H9 (cell line): ENCODE measurements around the gene HS3ST2. TPM values are rescaled to one million over a fixed set of nuclear protein-coding genes. Genes with fewer than 3 reads are reported as not detected.

Experiments
- DNase-seq: peaks from one replicate; pipeline ENCODE4 v3.0.0-alpha.2; 2017
- H2AFZ ChIP-seq: one replicate; pipeline ENCODE4 v1.6.1; 2013; ENCODE audit warnings: mild to moderate bottlenecking, low read length, control low read depth, moderate library complexity
- H2AK5ac ChIP-seq: 2 replicates; pipeline ENCODE4 v1.6.1; 2013; ENCODE audit warnings: low read length, control low read depth, mixed read lengths; ENCODE audit not compliant: insufficient read length
- H2BK120ac ChIP-seq: one replicate; pipeline ENCODE4 v1.6.1; 2013; ENCODE audit warnings: low read depth, mild to moderate bottlenecking, low read length, control low read depth, inconsistent platforms; ENCODE audit not compliant: poor library complexity, severe bottlenecking
- H2BK12ac ChIP-seq: 2 replicates; pipeline ENCODE4 v1.6.1; 2013; ENCODE audit warnings: low read length, control low read depth, mixed read lengths, low read depth; ENCODE audit not compliant: insufficient read length
- H2BK15ac ChIP-seq: 2 replicates; pipeline ENCODE4 v1.6.1; 2013; ENCODE audit warnings: low read depth, low read length, control low read depth
- H2BK20ac ChIP-seq: one replicate; pipeline ENCODE4 v1.6.1; 2013; ENCODE audit warnings: low read depth, mild to moderate bottlenecking, low read length, control low read depth, inconsistent platforms; ENCODE audit not compliant: poor library complexity, severe bottlenecking
- H2BK5ac ChIP-seq: 2 replicates; pipeline ENCODE4 v1.6.1; 2013; ENCODE audit warnings: low read length, control low read depth, mixed read lengths; ENCODE audit not compliant: insufficient read length
- H3K14ac ChIP-seq: 2 replicates; pipeline ENCODE4 v1.6.1; 2013; ENCODE audit warnings: low read length, control low read depth; ENCODE audit not compliant: insufficient read depth
- H3K18ac ChIP-seq: 2 replicates; pipeline ENCODE4 v1.6.1; 2013; ENCODE audit warnings: low read depth, mild to moderate bottlenecking, mixed read lengths, low read length, control low read depth; ENCODE audit not compliant: insufficient read length
- H3K23ac ChIP-seq: 2 replicates; pipeline ENCODE4 v1.6.1; 2013; ENCODE audit warnings: low read length, control low read depth, mixed read lengths, low read depth; ENCODE audit not compliant: insufficient read length
- H3K23me2 ChIP-seq: 2 replicates; pipeline ENCODE4 v1.6.1; 2013; ENCODE audit warnings: low read depth, mild to moderate bottlenecking, mixed read lengths, low read length, control low read depth; ENCODE audit not compliant: insufficient read length, poor library complexity, severe bottlenecking
- H3K27ac ChIP-seq: 2 replicates; pipeline ENCODE4 v1.5.1; 2013; ENCODE audit warnings: low read length, control low read depth, mixed read lengths, low read depth; ENCODE audit not compliant: insufficient read length
- H3K27me3 ChIP-seq: 2 replicates; pipeline ENCODE4 v1.6.1; 2013; ENCODE audit warnings: low read length, control low read depth, inconsistent platforms; ENCODE audit not compliant: insufficient read depth
- H3K4ac ChIP-seq: 2 replicates; pipeline ENCODE4 v1.6.1; 2013; ENCODE audit warnings: low read depth, mild to moderate bottlenecking, control low read depth, inconsistent platforms, low read length, moderate library complexity
- H3K4me1 ChIP-seq: 2 replicates; pipeline ENCODE4 v1.6.1; 2013; ENCODE audit warnings: low read length, control low read depth, inconsistent platforms; ENCODE audit not compliant: insufficient read depth
- H3K4me2 ChIP-seq: 2 replicates; pipeline ENCODE4 v1.6.1; 2013; ENCODE audit warnings: low read length, control low read depth, mixed read lengths; ENCODE audit not compliant: insufficient read length, insufficient read depth
- H3K56ac ChIP-seq: 2 replicates; pipeline ENCODE4 v1.6.1; 2013; ENCODE audit warnings: low read depth, mild to moderate bottlenecking, mixed read lengths, low read length, control low read depth; ENCODE audit not compliant: insufficient read length
- H3K79me1 ChIP-seq: 2 replicates; pipeline ENCODE4 v1.6.1; 2013; ENCODE audit warnings: low read depth, mild to moderate bottlenecking, moderate library complexity, low read length, control low read depth, inconsistent platforms; ENCODE audit not compliant: insufficient read depth, poor library complexity, severe bottlenecking
- H3K79me2 ChIP-seq: 2 replicates; pipeline ENCODE4 v1.6.1; 2013; ENCODE audit warnings: low read length, control low read depth, inconsistent platforms; ENCODE audit not compliant: insufficient read depth
- H3K9ac ChIP-seq: 2 replicates; pipeline ENCODE4 v1.6.1; 2013; ENCODE audit warnings: low read length, control low read depth, mixed read lengths; ENCODE audit not compliant: insufficient read length; ENCODE audit errors: extremely low read depth
- H3K9me3 ChIP-seq: one replicate; pipeline ENCODE4 v1.6.1; 2013; ENCODE audit warnings: low read depth, low read length, inconsistent platforms; ENCODE audit not compliant: control insufficient read depth
- H3T11ph ChIP-seq: one replicate; pipeline ENCODE4 v1.6.1; 2013; ENCODE audit warnings: mild to moderate bottlenecking, low read length, control low read depth, inconsistent platforms
- H4K20me1 ChIP-seq: one replicate; pipeline ENCODE4 v1.6.1; 2013; ENCODE audit not compliant: control insufficient read depth, insufficient read length, insufficient read depth
- H4K5ac ChIP-seq: 2 replicates; pipeline ENCODE4 v1.6.1; 2013; ENCODE audit warnings: low read depth, mild to moderate bottlenecking, mixed read lengths, low read length, control low read depth; ENCODE audit not compliant: insufficient read length
- H4K8ac ChIP-seq: replicated peaks from 2 replicates; pipeline ENCODE4 v1.6.1; 2013; ENCODE audit warnings: low read length, control low read depth, mixed read lengths, low read depth; ENCODE audit not compliant: insufficient read length
- H4K91ac ChIP-seq: 2 replicates; pipeline ENCODE4 v1.6.1; 2013; ENCODE audit warnings: low read depth, mild to moderate bottlenecking, moderate library complexity, mixed read lengths, low read length, control low read depth; ENCODE audit not compliant: insufficient read length
- H3K27ac Mint-ChIP-seq, 3 experiments: 2 replicates in 2 of 3; 3 replicates in 1 of 3; pipeline ENCODE4 v1.8.0; 2020 to 2021; ENCODE audit warnings: mixed read lengths in 3 of 3, mild to moderate bottlenecking in 1 of 3, moderate library complexity in 1 of 3
- H3K27me3 Mint-ChIP-seq: 2 replicates; pipeline ENCODE4 v1.8.0; 2021; ENCODE audit warnings: low read depth, mild to moderate bottlenecking, moderate library complexity, mixed read lengths
- H3K36me3 Mint-ChIP-seq, 3 experiments: 2 replicates in 2 of 3; 3 replicates in 1 of 3; pipeline ENCODE4 v1.8.0; 2020 to 2021; ENCODE audit warnings: low read depth in 3 of 3, mixed read lengths in 3 of 3; ENCODE audit not compliant: insufficient read depth in 1 of 3
- H3K4me1 Mint-ChIP-seq, 2 experiments: 2 replicates each; pipeline ENCODE4 v1.8.0; 2020; ENCODE audit warnings: mixed read lengths in 2 of 2
- H3K4me3 Mint-ChIP-seq, 2 experiments: 2 replicates in 1 of 2; 3 replicates in 1 of 2; pipeline ENCODE4 v1.8.0; 2020 to 2021; ENCODE audit warnings: mild to moderate bottlenecking in 2 of 2, mixed read lengths in 2 of 2, moderate library complexity in 1 of 2
- H3K9me3 Mint-ChIP-seq, 2 experiments: 2 replicates in 1 of 2; 3 replicates in 1 of 2; pipeline ENCODE4 v1.8.0; 2020; ENCODE audit warnings: mild to moderate bottlenecking in 2 of 2, mixed read lengths in 2 of 2, moderate library complexity in 1 of 2
- WGBS: extraction: QIAGEN DNeasy Blood & Tissue Kit; methylation state at CpG from one replicate; pipeline ENCODE4 v1.1.7; 2013; ENCODE audit warnings: missing lambda C conversion rate, low lambda C conversion rate, mixed read lengths; ENCODE audit not compliant: insufficient read length; ENCODE audit errors: extremely low coverage; 5-methylcytosine and 5-hydroxymethylcytosine counted together
- total RNA-seq: library from RNA; stranded (reverse); gene quantifications from 2 replicates; pipeline ENCODE4 v1.2.1, GENCODE V29; 2021
- TF ChIP-seq, protein P1 (sequence below): fragments of 200-600 bp; sonication (generic); conservative IDR thresholded peaks from 3 replicates; pipeline ENCODE4 v1.8.0; 2021; ENCODE audit warnings: antibody characterized with exemption, mild to moderate bottlenecking

Gene HS3ST2
- total RNA-seq, 1 experiment from 2014 or later: 3.1 TPM

DNA sequence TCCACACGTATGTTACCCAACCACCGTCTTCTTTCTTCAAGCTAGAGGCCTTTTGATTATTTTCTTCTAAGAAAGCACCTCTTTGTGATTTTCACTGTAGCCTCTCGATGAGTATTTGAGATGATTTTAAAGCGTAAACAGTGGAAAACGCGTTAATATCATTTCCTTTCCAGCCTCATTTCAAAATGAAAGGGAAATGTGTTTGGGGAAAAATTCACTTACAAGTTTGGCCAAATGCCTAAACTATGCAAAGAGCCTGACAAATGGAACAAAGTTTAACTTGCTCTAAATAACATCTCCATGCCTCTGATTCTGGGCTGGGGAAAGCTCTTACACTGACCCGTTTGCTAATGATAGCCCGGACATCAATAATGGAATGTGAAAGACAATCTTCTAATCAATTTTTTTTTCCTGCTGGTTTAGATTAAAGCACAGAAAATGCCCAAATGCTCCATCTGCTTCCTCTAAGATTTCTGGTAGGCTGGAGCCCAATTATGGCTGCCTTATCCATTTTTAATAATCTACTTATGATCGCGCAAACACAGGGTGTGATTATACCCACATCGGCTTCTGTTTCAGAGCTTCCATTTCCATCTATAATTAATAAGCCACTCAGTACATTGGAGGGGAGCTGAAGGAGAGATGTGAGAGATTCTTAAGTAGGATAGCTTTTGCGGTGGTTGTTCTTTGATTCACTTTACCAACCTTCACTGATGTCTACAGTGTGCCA is 43.5 kb downstream of the HS3ST2 start:
- H3K4me3 Mint-ChIP-seq: no peak overlapping the region
- H2BK12ac ChIP-seq: no peak overlapping the region
- H2BK20ac ChIP-seq: no peak overlapping the region
- no peaks in the 10 kb centered on the region for H3K23me2 ChIP-seq
- no peak for DNase-seq
- no peak overlapping the region for H2AK5ac ChIP-seq
- no peak overlapping the region for H2AFZ ChIP-seq
- no peak overlapping the region for H3K4ac ChIP-seq
- no peak overlapping the region for H4K5ac ChIP-seq
- H4K20me1 ChIP-seq: no peaks in the 10 kb centered on the region
- no peaks in the 10 kb centered on the region for H3K79me2 ChIP-seq
- H3K4me1 ChIP-seq: no peaks in the 10 kb centered on the region
- TF ChIP-seq, protein P1, sequence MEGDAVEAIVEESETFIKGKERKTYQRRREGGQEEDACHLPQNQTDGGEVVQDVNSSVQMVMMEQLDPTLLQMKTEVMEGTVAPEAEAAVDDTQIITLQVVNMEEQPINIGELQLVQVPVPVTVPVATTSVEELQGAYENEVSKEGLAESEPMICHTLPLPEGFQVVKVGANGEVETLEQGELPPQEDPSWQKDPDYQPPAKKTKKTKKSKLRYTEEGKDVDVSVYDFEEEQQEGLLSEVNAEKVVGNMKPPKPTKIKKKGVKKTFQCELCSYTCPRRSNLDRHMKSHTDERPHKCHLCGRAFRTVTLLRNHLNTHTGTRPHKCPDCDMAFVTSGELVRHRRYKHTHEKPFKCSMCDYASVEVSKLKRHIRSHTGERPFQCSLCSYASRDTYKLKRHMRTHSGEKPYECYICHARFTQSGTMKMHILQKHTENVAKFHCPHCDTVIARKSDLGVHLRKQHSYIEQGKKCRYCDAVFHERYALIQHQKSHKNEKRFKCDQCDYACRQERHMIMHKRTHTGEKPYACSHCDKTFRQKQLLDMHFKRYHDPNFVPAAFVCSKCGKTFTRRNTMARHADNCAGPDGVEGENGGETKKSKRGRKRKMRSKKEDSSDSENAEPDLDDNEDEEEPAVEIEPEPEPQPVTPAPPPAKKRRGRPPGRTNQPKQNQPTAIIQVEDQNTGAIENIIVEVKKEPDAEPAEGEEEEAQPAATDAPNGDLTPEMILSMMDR: no peak
- no peak overlapping the region for H3K18ac ChIP-seq
- no peaks in the 10 kb centered on the region for H3K9me3 ChIP-seq
- no peak overlapping the region for H2BK5ac ChIP-seq
- H3K27ac Mint-ChIP-seq: no peak overlapping the region; a peak in 1 of 7 replicates
- H4K8ac ChIP-seq: no peak overlapping the region
- no peak overlapping the region for H3K23ac ChIP-seq
- H3K9me3 Mint-ChIP-seq: peaks cover 11 to 12% of the 10 kb centered on the region in 2 experiments; a peak in 4 of 5 replicates
- H3K36me3 Mint-ChIP-seq: peaks cover 8 to 15% (median 15%) of the 10 kb centered on the region in 3 experiments; a peak in 6 of 7 replicates
- H3K14ac ChIP-seq: no peak overlapping the region
- H3K56ac ChIP-seq: no peak overlapping the region
- H3K27me3 ChIP-seq: no peaks in the 10 kb centered on the region
- H3K79me1 ChIP-seq: no peaks in the 10 kb centered on the region
- no peak overlapping the region for H3K27ac ChIP-seq
- H3T11ph ChIP-seq: no peak overlapping the region
- H3K27me3 Mint-ChIP-seq: no peaks in the 10 kb centered on the region
- no peak overlapping the region for H3K4me2 ChIP-seq
- H2BK15ac ChIP-seq: no peak overlapping the region
- H3K9ac ChIP-seq: no peak overlapping the region
- no peak overlapping the region for H4K91ac ChIP-seq
- no CpG with 5 or more reads among the region's 12 CpGs for WGBS
- H3K4me1 Mint-ChIP-seq: peaks cover 23 to 30% of the 10 kb centered on the region in 2 experiments
- no peak overlapping the region for H2BK120ac ChIP-seq
